Posterior vena cava (tissue), 2 donors: ENCODE results near the gene TKFC. TPM values are rescaled to one million over a fixed set of nuclear protein-coding genes. Genes with fewer than 3 reads are reported as not detected.

Experiments
- DNase-seq: peaks from one replicate; pipeline ENCODE4 v3.0.0-alpha.2; 2020; ENCODE audit warnings: low spot score
- intact Hi-C, 2 donors: fragments of 100-400 bp; cut with DNase I; formaldehyde crosslinking; loops; one replicate each; pipeline versions ENCODE4 v1.14.1 to v1.14.2; 2022 to 2023
- total RNA-seq, 2 donors: library from RNA; stranded (reverse); fragmentation: NEBNext Ultra II Directional; extraction: Animal tissue kit (Norgen Biotek cat#: 25700); gene quantifications; one replicate each; pipeline ENCODE4 v1.2.1, GENCODE V29; 2021
- donor health status: DM: yes; HTN: yes; CAD: no.
- donor health status: DM: yes; HTN: yes; CAD: no.

TKFC gene
- total RNA-seq, 2 donors from 2014 or later, result 15.2 to 24.6 TPM

DNA sequence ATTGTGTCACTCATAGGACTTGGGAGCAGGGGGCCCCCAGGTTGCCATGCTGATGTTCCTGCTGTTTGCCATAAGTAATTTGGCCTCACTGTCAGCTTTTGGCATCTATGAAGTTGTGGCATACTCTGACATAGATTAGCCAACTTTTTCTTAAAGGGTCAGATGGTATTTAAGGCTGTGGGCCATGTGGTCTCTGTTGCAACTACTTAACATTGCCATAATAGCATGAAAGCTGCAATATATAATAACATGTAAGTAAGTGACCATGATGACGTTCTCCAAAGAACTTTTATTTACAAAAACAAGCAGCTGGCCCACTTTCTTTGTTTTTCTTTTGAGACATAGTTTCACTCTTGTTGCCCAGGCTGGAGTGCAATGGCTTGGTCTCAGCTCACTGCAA is 57.1 kb downstream of the TKFC start:
- DNase-seq, result no peak
- intact Hi-C loops, result no loop called here

DNA sequence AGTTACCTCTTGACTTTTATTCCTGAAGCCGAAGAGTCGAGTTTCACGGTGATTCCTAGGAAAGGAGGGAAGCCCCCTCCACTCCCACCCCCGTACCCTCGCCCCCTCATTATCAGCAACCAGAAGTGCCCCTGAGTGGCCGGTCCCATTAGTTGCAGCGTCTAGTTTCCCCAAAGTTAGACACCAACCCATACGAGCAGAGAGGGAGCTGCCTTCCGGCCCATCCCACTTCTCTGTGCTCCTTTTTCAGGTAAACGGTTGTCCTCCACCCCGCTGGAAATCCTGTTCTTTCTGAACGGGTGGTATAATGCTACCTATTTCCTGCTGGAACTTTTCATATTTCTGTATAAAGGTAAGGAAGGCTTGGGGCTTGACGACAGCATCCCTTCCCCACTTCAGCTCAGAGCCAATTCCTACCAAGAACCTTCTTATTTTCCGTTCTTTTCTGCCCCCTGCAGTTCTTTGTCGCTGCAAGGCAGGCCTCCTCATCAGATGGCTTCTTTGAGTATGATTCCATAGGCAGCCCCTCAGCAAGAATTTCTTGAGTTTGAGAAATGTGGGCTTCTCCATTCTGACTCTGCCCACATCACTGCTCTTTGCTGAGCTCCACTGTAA is 60.1 kb downstream of the TKFC start:
- intact Hi-C loops, result no loop called here
- DNase-seq, result no peak

Other genes with a start within 250 kb of the TKFC start
- under 1 TPM; 0.52 to 0.60 TPM for gene CD5, start 230.7 kb upstream of the TKFC start, total RNA-seq
- 10 to 100 TPM; 21.6 to 31.2 TPM for gene VPS37C, start 171.8 kb upstream of the TKFC start, total RNA-seq
- 1 to 10 TPM in 1 of 2 donors, under 1 TPM in 1; 0.79 to 1.1 TPM for gene PGA3, start 129.7 kb upstream of the TKFC start, total RNA-seq
- gene PGA4, start 110.9 kb upstream of the TKFC start, total RNA-seq, result 1 to 10 TPM; 1.1 to 3.7 TPM
- under 1 TPM; 0.42 to 0.71 TPM for gene PGA5, start 92.1 kb upstream of the TKFC start, total RNA-seq
- 1 to 10 TPM; 1.6 to 2.9 TPM for gene VWCE, start 37.9 kb upstream of the TKFC start, total RNA-seq
- gene DDB1, start 123 bp upstream of the TKFC start, total RNA-seq, result 100 to 1,000 TPM; 142 to 151 TPM
- gene CYB561A3, start 28.7 kb downstream of the TKFC start, total RNA-seq, result 10 to 100 TPM; 28.9 to 33.6 TPM
- 10 to 100 TPM; 36.0 to 49.2 TPM for gene TMEM138, start 29.1 kb downstream of the TKFC start, total RNA-seq
- 1 to 10 TPM; 7.0 to 7.1 TPM for gene TMEM216, start 59.4 kb downstream of the TKFC start, total RNA-seq
- 10 to 100 TPM; 51.5 to 52.0 TPM for gene CPSF7, start 96.7 kb downstream of the TKFC start, total RNA-seq
- 10 to 100 TPM; 23.4 to 24.9 TPM for gene SDHAF2, start 96.9 kb downstream of the TKFC start, total RNA-seq
- 1 to 10 TPM; 1.5 to 1.6 TPM for gene LRRC10B, start 175.5 kb downstream of the TKFC start, total RNA-seq
- gene SYT7, start 247.8 kb downstream of the TKFC start, total RNA-seq, result under 1 TPM; 0.71 to 0.93 TPM